Ishikawa (cell line): ENCODE data around the gene CCDC141.

ENCODE experiments used
- CEBPB ChIP-seq: IDR thresholded peaks from 2 replicates; pipeline ENCODE4 v1.6.1; 2012
- CREB1 ChIP-seq: IDR thresholded peaks from 2 replicates; pipeline ENCODE4 v1.6.1; 2012; ENCODE audit warnings: low read depth
- EP300 ChIP-seq: IDR thresholded peaks from 2 replicates; pipeline ENCODE4 v1.6.1; 2012; ENCODE audit warnings: borderline replicate concordance
- REST ChIP-seq: IDR thresholded peaks from 2 replicates; pipeline ENCODE4 v1.6.1; 2012; ENCODE audit warnings: low read depth, mild to moderate bottlenecking
- TAF1 ChIP-seq: IDR thresholded peaks from 2 replicates; pipeline ENCODE4 v1.6.1; 2012; ENCODE audit warnings: low read depth, mild to moderate bottlenecking
- TCF12 ChIP-seq: IDR thresholded peaks from 2 replicates; pipeline ENCODE4 v1.6.1; 2012; ENCODE audit warnings: low read depth
- YY1 ChIP-seq: IDR thresholded peaks from 2 replicates; pipeline ENCODE4 v1.6.1; 2012; ENCODE audit warnings: low read depth

DNA sequence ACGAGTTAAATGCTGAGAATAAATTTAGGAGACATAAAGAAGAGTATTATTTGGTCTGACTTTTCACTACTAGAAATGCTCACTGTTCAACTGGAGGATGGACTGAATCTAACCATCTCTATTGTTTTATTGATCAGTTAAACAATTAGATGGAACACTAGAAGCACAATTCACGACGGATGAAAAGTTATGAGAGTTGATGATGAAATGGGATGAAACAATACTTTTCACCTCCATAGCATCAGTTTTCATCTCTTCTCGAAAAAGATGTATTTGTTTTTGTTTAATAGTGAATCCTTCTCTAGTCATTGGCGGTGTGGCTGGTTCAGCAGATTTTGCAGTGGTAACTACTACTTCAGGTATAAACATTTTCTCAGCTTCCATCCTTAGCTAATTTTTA is 262.0 kb downstream of the CCDC141 start:
- TF ChIP-seq YY1 (no peak), TAF1 (no peak), CREB1 (no peak), TCF12 (no peak), REST (no peak), CEBPB (no peak), EP300 (no peak)
